GM18511 (cell line): Measurements from ENCODE around the gene TMEM235.
"Not testable (repeated sequence)": the region's sequence is repeated elsewhere in the genome, so short reads cannot be mapped to it uniquely, and the experiment has no call there.

Source experiments
- ATAC-seq: cut with Tn5 transposase; IDR thresholded peaks from one replicate; pipeline ENCODE4 v1.9.1; 2021; ENCODE audit warnings: mild to moderate bottlenecking, moderate library complexity; ENCODE audit not compliant: unreplicated experiment

The TMEM235 gene

GRCh38 chr17:78237401-78238012 lies 6.1 kb downstream of the TMEM235 start:
- no peak for ATAC-seq

GRCh38 chr17:78238823-78239488 lies 7.5 kb downstream of the TMEM235 start:
- ATAC-seq, result no peak

GRCh38 chr17:78239489-78239931 lies 8.1 kb downstream of the TMEM235 start:
- no peak for ATAC-seq

GRCh38 chr17:78240012-78240655 lies 8.7 kb downstream of the TMEM235 start:
- ATAC-seq, result no peak

GRCh38 chr17:78240839-78241238 lies 9.4 kb downstream of the TMEM235 start:
- no peak for ATAC-seq

- ATAC-seq, result no peak
Measured at GRCh38 chr17:78241277-78242023, 10.0 kb downstream of the TMEM235 start.

GRCh38 chr17:78242024-78242742 lies 10.8 kb downstream of the TMEM235 start:
- ATAC-seq, result peak; percentile 62

- no peak for ATAC-seq
Measured at GRCh38 chr17:78247304-78247703, 15.9 kb downstream of the TMEM235 start.

- ATAC-seq, result no peak
Measured at GRCh38 chr17:78248051-78248914, 16.9 kb downstream of the TMEM235 start.

- no peak for ATAC-seq
Measured at GRCh38 chr17:78249074-78249817, 17.8 kb downstream of the TMEM235 start.

GRCh38 chr17:78249818-78250806 lies 18.7 kb downstream of the TMEM235 start:
- ATAC-seq, result no peak

- no peak for ATAC-seq
Measured at GRCh38 chr17:78250891-78251772, 19.7 kb downstream of the TMEM235 start.

GRCh38 chr17:78251773-78252103 lies 20.3 kb downstream of the TMEM235 start:
- ATAC-seq, result no peak

- peak; percentile 50 for ATAC-seq
Measured at GRCh38 chr17:78252111-78252634, 20.7 kb downstream of the TMEM235 start.

- no peak for ATAC-seq
Measured at GRCh38 chr17:78252701-78253635, 21.5 kb downstream of the TMEM235 start.

- ATAC-seq, result not testable (repeated sequence)
Measured at GRCh38 chr17:78253636-78253945, 22.2 kb downstream of the TMEM235 start.
